GM04504 (cell line): ENCODE data around the gene CFAP97.
"Not testable (repeated sequence)": the region's sequence is repeated elsewhere in the genome, so short reads cannot be mapped to it uniquely, and the experiment has no call there.

Source experiments
- DNase-seq: peaks from one replicate; pipeline ENCODE4 v3.0.0-alpha.2; 2012; ENCODE audit warnings: low read depth

The CFAP97 gene

DNA sequence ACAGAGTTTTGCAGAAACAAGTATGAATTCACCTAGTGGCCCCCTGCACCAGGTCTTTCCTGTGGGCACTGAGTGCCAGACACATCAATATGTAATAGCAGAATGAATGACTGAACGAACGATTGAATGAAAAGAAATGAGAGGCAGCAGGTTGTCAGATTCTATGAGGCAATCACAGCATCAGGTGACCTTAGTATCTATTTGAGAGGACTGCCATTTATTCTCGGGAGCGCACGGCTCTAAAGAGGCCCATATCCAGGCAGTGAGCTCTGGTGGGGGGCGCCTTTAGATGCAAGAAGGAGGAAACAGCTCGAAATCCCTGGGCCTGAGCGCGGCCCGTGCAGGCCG is 61.3 kb downstream of the CFAP97 start:
- DNase-seq = no peak

- no peak for DNase-seq
These were observed 62.0 kb downstream of the CFAP97 start for GRCh38 chr4:185141777-185142176.

GRCh38 chr4:185139736-185140135 is 64.1 kb downstream of the CFAP97 start:
- DNase-seq = no peak

DNA sequence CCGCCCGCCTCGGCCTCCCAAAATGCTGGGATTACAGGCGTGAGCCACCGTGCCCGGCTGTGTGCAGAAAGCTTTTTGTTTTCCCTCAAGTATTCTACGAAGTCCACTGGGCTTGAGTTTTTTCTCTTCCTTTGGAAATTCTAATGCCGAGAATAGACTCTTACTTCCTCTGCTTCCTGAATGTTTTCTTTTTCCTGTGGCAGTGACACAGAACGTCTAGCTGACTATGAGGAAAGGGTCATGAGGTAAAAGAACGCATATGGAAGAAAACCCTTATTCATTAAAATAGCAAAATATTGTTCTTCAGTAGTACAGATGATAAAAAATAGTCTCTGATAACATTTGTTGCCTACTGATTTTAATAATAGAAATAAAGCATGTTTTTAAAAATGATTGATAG is 65.6 kb downstream of the CFAP97 start:
- no peak for DNase-seq

DNA sequence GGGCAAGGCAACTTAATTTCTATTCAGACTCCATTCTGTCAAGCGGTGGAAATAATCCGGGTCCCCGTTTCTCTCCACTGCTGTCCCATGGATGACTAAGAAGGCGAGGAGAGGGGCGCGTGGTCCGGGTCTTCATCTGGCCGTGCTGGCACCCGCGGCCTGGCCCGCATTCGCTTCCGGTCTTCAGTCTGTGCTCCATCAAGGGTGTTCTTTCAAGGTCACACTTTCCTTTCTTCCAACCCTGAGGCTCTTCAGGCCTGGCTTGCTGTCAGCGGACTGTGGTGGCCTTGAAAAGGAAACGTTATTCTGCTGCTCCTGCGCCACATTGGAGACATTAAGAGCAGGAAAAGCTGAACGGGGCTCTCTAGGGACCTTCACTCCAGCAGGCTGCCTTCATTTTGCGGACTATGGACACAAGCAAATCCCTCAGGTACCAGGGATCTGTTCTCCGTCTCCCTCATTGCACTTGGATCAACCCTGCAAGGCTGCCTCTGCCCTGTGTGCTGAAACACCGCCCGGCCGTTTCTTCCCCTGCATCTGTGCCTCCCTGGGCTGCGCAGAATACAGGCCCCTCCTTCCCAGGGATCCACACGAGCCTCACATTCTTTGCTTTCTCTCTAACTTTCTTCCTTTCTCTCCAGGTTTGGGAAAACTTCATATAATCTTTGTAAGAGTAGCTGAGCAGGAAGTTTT is 66.4 kb downstream of the CFAP97 start:
- DNase-seq = no peak

DNA sequence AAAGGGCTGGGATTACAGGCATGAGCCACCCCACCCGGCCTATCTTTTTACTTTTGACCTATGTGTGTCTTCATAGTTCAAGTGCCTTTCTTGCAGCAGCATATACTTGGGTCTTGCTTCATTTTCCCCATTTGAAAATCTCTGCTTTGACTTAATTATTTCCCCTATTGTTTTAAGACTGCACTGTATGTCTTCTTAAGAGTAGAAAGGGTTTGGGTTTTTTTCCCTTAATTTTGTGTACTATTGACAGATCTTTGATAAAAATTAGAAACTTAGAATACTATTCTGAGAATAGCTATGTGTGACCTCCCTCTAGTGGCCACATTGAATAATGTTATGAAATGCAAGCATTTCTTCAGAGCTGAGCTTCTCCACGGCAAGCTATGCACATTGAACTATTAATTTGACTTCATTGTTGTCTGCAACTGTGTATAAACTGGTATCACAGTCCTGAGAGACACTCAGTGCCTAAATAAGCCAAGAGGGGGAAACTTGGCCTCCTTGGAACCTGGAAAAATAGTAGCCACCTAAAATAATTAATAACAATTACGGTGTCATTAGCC is 69.4 kb downstream of the CFAP97 start:
- no peak for DNase-seq

- DNase-seq = no peak
These were observed 75.3 kb downstream of the CFAP97 start for GRCh38 chr4:185128272-185129119.

- DNase-seq = no peak
These were observed 76.5 kb downstream of the CFAP97 start for GRCh38 chr4:185127021-185127925.

- DNase-seq = no peak
These were observed 79.8 kb downstream of the CFAP97 start for GRCh38 chr4:185124006-185124405.

DNA sequence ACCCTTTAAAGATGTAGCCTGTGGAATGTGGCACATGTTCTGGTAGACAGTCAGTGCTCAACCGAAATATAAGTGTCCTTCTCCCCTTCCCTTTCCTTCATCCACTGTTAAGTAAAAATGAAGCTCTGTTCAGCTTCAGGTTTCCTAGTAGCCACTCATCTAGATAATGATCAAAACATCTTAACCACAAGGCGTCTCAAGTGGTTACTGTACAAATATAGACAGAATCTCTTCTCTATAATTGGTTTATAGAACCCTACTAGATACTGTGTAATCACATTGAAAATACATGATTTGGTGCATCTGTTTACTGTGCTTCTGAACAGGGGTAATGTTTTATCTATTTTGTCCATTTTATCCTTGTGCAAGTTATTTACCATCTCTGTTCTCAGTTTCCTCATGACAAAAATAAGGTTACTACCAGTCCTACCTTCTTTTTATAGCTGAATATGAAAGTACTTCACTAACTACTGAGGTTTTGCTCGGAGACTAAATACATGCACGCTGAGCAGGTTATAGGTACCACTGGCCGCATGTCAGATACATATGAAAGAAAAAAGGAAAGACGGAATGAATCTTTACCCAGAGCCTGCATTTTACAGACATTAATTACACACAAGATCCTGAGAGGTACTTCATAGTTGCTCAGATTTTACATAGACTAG is 81.0 kb downstream of the CFAP97 start:
- DNase-seq = no peak

GRCh38 chr4:185120631-185120946 is 83.2 kb downstream of the CFAP97 start:
- DNase-seq = no peak

DNA sequence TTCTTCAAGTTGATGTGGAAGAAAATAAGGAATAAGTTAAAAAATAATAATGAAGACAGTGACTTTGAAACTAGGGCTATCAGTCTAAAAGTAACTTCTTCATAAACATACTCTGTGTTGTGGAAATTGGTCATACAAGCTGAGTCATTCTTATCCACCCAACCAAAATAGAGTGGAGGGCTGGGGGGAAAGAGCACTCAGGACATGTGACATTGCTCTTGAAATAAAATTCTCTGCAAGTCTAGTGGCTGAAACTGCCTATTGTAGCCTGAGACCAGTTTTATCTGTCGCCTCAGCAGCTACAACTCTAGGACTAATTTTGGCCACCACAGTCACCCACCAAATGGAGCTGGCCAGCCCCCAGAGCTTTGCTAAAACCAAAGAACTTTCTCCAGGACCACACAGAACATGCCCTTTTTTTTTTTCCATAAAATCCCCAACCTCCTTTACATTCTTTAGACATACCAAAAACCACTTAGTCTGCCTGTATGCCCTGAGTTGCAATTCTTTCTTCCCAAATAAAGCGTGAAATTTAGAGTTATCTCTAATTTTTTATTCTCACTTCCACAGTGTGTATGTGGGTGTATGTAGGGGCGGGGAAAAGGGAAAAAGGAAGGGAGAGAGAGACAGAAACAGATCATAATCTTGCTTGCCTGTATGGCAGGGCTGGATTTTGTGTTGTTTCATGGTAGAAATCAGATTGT is 83.7 kb downstream of the CFAP97 start:
- DNase-seq = no peak

GRCh38 chr4:185119467-185119866 is 84.3 kb downstream of the CFAP97 start:
- DNase-seq = not testable (repeated sequence)

DNA sequence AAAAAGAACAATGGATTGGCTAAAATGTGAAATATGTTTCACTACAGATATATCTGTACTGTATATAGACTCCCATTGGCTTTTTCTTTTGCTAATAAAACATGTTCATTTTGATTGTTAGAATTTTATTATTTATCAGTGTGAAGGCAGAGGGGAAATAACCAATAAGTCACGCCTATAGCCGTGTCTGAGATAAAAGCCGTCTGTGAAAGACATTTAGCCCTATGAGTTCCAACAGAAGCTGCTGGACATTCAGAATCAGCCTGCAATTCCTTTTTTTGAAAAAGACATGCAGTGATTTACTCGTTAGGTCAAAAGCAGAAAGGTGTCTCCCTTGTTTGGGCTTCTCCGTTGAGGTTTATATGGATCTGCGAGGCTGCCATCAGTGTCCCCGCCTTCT is 84.9 kb downstream of the CFAP97 start:
- DNase-seq = no peak

GRCh38 chr4:185117300-185117934 is 86.4 kb downstream of the CFAP97 start:
- no peak for DNase-seq

GRCh38 chr4:185115827-185116232 is 88.0 kb downstream of the CFAP97 start:
- DNase-seq = peak; percentile 10

DNA sequence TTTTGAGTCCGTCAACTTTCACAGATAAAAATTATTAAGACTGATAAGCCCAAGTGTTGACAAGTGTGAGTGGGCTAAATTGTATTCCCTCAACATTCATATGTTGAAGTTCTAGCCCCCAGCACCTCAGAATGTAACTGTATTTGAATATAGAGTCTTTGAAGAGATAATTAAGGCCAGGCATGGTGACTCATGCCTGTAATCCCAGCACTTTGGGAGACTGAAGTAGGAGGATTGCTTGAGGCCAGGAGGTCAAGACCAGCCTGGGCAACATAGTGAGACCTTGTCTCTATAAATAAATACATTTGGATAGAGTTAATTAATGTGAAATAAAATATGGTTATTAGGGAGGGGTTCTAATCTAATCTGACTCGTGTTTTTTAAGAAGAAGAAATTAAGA is 90.5 kb downstream of the CFAP97 start:
- DNase-seq = no peak

DNA sequence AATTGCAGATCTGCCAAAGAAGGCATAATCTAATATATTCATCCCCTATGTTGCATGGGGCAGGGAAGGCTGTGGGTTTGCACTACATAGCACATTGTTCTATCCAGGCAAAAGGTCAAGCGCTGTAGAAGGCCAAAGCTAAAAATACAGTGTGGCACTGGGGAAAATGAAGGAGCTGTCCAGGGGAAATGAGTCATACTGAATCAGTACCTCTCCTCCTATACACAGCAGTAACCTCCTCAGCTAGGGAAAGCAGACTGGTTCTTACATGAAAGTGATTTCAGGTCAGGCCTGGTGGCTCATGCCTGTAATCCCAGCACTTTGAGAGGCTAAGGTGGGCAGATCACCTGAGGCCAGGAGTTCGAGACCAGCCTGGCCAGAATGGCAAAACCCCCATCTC is 91.7 kb downstream of the CFAP97 start:
- peak; percentile 76 for DNase-seq

DNA sequence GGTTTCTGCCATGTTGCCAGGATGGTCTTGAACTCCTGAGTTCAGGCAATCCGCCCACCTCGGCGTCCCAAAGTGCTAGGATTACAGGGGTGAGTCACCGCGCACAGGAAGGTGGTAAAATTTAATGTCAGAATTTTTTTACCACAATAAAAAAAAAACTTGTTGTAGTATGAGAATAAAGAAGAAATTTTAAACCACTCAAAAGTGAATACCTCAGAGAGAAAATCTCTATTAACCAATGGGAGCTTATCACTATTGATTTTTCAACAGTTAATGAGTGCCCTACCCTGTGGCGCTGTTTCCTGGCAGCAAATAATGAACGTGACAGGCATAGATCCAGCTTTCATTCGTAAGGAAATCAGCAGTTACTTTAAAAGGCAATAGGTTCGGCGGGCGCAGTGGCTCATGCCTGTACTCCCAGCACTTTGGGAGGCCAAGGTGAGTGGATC is 93.4 kb downstream of the CFAP97 start:
- DNase-seq = no peak

GRCh38 chr4:185109736-185110135 is 94.1 kb downstream of the CFAP97 start:
- DNase-seq = no peak
